Measurements from ENCODE around the gene RBM15.

Gene RBM15

GRCh38 chr1:110383251-110383990 is 44.2 kb downstream of the RBM15 start:
- ATAC-seq = no peak
- TF ChIP-seq ISL1 (CRISPR knock-in tag; IDR thresholded peaks at IDR 0.05) = no peak
- TF ChIP-seq CSRNP3 (CRISPR knock-in tag; IDR thresholded peaks at IDR 0.05) = no peak
- TF ChIP-seq ESRRG (CRISPR knock-in tag; IDR thresholded peaks at IDR 0.05) = no peak
- no peak for TF ChIP-seq ZNF8 (CRISPR knock-in tag; IDR thresholded peaks at IDR 0.05)
- no peak for TF ChIP-seq ZNF70 (CRISPR knock-in tag; IDR thresholded peaks at IDR 0.05)
- TF ChIP-seq ZFP30 (CRISPR knock-in tag; IDR thresholded peaks at IDR 0.05) = no peak
- no peak for TF ChIP-seq TOX (CRISPR knock-in tag; IDR thresholded peaks at IDR 0.05; ENCODE audit: borderline replicate concordance)
- TF ChIP-seq RARB (CRISPR knock-in tag; IDR thresholded peaks at IDR 0.05) = no peak
- TF ChIP-seq BACH2 (CRISPR knock-in tag; IDR thresholded peaks at IDR 0.05; ENCODE audit: borderline replicate concordance) = no peak
- no peak for TF ChIP-seq TCF4 (CRISPR knock-in tag; IDR thresholded peaks at IDR 0.05; ENCODE audit: borderline replicate concordance)
- TF ChIP-seq TSHZ2 (CRISPR knock-in tag; IDR thresholded peaks at IDR 0.05) = no peak
- no peak for TF ChIP-seq CSDC2 (CRISPR knock-in tag; IDR thresholded peaks at IDR 0.05)
- TF ChIP-seq ZFP3 (CRISPR knock-in tag; IDR thresholded peaks at IDR 0.05) = no peak
- no peak for TF ChIP-seq PPARA (CRISPR knock-in tag; IDR thresholded peaks at IDR 0.05; ENCODE audit: borderline replicate concordance)
- TF ChIP-seq SNAI2 (CRISPR knock-in tag; IDR thresholded peaks at IDR 0.05) = no peak
- no peak for TF ChIP-seq ZC3H10 (CRISPR knock-in tag; IDR thresholded peaks at IDR 0.05)
- no peak for TF ChIP-seq PATZ1 (CRISPR knock-in tag; IDR thresholded peaks at IDR 0.05; ENCODE audit: borderline replicate concordance)
- no peak for TF ChIP-seq GLIS3 (CRISPR knock-in tag; IDR thresholded peaks at IDR 0.05)

GRCh38 chr1:110384581-110385321 is 45.6 kb downstream of the RBM15 start:
- no peak for ATAC-seq
- TF ChIP-seq CREB5 (CRISPR knock-in tag; IDR thresholded peaks at IDR 0.05; ENCODE audit: low read depth) = no peak
- TF ChIP-seq TSHZ2 (CRISPR knock-in tag; IDR thresholded peaks at IDR 0.05) = no peak
- TF ChIP-seq ZNF565 (CRISPR knock-in tag; conservative IDR thresholded peaks at IDR 0.05; ENCODE audit: low read depth) = no peak

Data from SK-N-SH treated with all-trans-retinoic acid at 6 μM for 48 hours (cell line).